Panc1 (cell line): ENCODE data around the gene YWHAH. TPM values are rescaled to one million over a fixed set of nuclear protein-coding genes. Genes with fewer than 3 reads are reported as not detected.

Source experiments
- ATAC-seq: fragments of 200-7000 bp; cut with Tn5 transposase; 2 replicates; pipeline ENCODE4 v1.9.1; 2020; ENCODE audit warnings: mild to moderate bottlenecking, moderate library complexity
- BruUV-seq: library from RNA; stranded (reverse); fragments of 400-500 nt; replicated peaks from 2 replicates; lab custom pipeline; 2021; lab: Mats Ljungman, UMichigan
- CTCF ChIA-PET: fragments of 300-600 bp; sonication (Branson Sonifier 250); formaldehyde crosslinking; loops from one replicate; lab custom pipeline; 2022; ENCODE audit warnings: antibody characterized with exemption; lab: Charles Lee
- POLR2A ChIA-PET: fragments of 300-600 bp; sonication (Branson Sonifier 250); formaldehyde crosslinking; loops from one replicate; lab custom pipeline; 2022; ENCODE audit warnings: antibody characterized with exemption; lab: Charles Lee
- DNase-seq: peaks from one replicate; pipeline ENCODE4 v3.0.0-alpha.2; 2010; ENCODE audit warnings: low read depth, low spot score
- H3K27ac ChIP-seq: 2 replicates; pipeline ENCODE4 v1.5.1; 2011; ENCODE audit warnings: mild to moderate bottlenecking, low read length, inconsistent platforms
- H3K27me3 ChIP-seq: fragments of 200-500 bp; sonication (Bioruptor generic); 2 replicates; pipeline ENCODE4 v1.6.0; 2014; ENCODE audit warnings: low read length, inconsistent platforms; ENCODE audit not compliant: control insufficient read depth, insufficient read depth
- H3K36me3 ChIP-seq: fragments of 200-500 bp; sonication (Bioruptor generic); 2 replicates; pipeline ENCODE4 v1.5.1; 2014; ENCODE audit warnings: inconsistent platforms, mild to moderate bottlenecking, low read length, moderate library complexity; ENCODE audit not compliant: control insufficient read depth, insufficient read depth
- H3K4me1 ChIP-seq: 2 replicates; pipeline ENCODE4 v1.5.1; 2011; ENCODE audit warnings: inconsistent platforms, mild to moderate bottlenecking, low read length, moderate library complexity; ENCODE audit not compliant: control insufficient read depth, insufficient read depth
- H3K4me3 ChIP-seq, 2 experiments: 2 replicates each; pipeline ENCODE4 v1.5.1; 2011 to 2012; ENCODE audit warnings: low read depth in 2 of 2, low read length in 2 of 2, mild to moderate bottlenecking in 2 of 2, inconsistent platforms in 1 of 2, moderate library complexity in 1 of 2
- H3K9me3 ChIP-seq: fragments of 200-500 bp; sonication (Bioruptor generic); 2 replicates; pipeline ENCODE4 v1.5.1; 2014; ENCODE audit warnings: low read depth, mild to moderate bottlenecking, inconsistent platforms, low read length, moderate library complexity; ENCODE audit not compliant: control insufficient read depth, insufficient read depth
- POLR2AphosphoS5 ChIP-seq: IDR thresholded peaks from 2 replicates; pipeline ENCODE4 v1.6.1; 2012; ENCODE audit warnings: mild to moderate bottlenecking, low read depth, low read length, moderate library complexity
- SIN3A ChIP-seq: IDR thresholded peaks from 2 replicates; pipeline ENCODE4 v1.6.1; 2012; ENCODE audit warnings: low read depth, mild to moderate bottlenecking, low read length, moderate library complexity, borderline replicate concordance; ENCODE audit not compliant: insufficient read depth
- TCF7L2 ChIP-seq: IDR thresholded peaks from 2 replicates; pipeline ENCODE4 v1.6.1; 2011; ENCODE audit warnings: mild to moderate bottlenecking, low read depth, low read length, inconsistent platforms
- in situ Hi-C: cut with HindIII; loops from 2 replicates; pipeline ENCODE4 v1.10.0; 2016; ENCODE audit warnings: low sequenced_read_pairs, low pct_unique_long_range_greater_than_20kb
- intact Hi-C: fragments of 100-400 bp; cut with micrococcal nuclease; formaldehyde crosslinking; loops from one replicate; pipeline ENCODE4 v1.10.0; 2022; ENCODE audit not compliant: unreplicated experiment
- total RNA-seq: library from RNA; stranded (reverse); gene quantifications from one replicate; pipeline ENCODE4 v1.2.1, GENCODE V29; 2021; ENCODE audit not compliant: unreplicated experiment
- TF ChIP-seq, protein P1 (sequence below): fragments of 450-650 bp; IDR thresholded peaks from 2 replicates; pipeline ENCODE4 v1.5.1; 2017; ENCODE audit warnings: mild to moderate bottlenecking
- TF ChIP-seq, protein P2 (sequence below), 2 experiments: IDR thresholded peaks; 2 replicates each; pipeline ENCODE4 v1.6.1; 2011 to 2012; ENCODE audit warnings: low read depth in 2 of 2, control low read depth in 1 of 2, low read length in 1 of 2, mild to moderate bottlenecking in 1 of 2, moderate library complexity in 1 of 2; ENCODE audit not compliant: insufficient read depth in 1 of 2

The YWHAH gene
- total RNA-seq, 1 experiment from 2014 or later = 138 TPM

DNA sequence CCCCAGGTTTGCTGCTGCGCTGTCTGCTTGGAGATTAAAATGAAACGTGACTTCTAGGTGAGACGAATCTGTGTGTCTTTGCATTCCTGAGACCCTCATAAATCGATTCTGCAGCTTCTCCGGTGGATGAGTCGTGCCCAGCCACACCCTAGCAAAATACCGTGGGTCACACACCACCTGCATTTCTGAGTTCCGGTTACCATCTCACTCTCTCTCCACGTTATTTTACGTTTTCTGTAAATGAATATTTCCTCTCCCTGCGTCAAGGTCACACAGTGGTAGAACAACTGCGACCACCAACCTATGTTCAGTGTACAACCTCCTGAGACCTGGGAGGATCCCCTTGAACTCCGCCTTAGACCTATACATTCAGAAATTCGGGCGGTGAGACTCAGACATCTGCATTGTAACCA lies 1.1 kb downstream of the YWHAH start:
- no TSS peak for BruUV-seq
- POLR2A ChIA-PET = no interaction called here
- DNase-seq (no peak), ATAC-seq (no peak)
- H3K27ac ChIP-seq = peak overlapping the region; percentile 90
- intact Hi-C loops (loop anchor here (10.0 kb wide), 1 partner anchor 281 kb away; the partner anchor contains the start of gene PISD), in situ Hi-C loops (no loop called here)
- H3K27me3 ChIP-seq = no peaks in the 10 kb centered on the region
- peaks cover 15% of the 10 kb centered on the region for H3K4me1 ChIP-seq
- CTCF ChIA-PET = no interaction called here
- no peaks in the 10 kb centered on the region for H3K9me3 ChIP-seq
- H3K36me3 ChIP-seq = peaks cover 18% of the 10 kb centered on the region
- TF ChIP-seq POLR2AphosphoS5 = no peak
- TF ChIP-seq TCF7L2 = no peak
- no peak for TF ChIP-seq SIN3A
- TF ChIP-seq, protein P1, sequence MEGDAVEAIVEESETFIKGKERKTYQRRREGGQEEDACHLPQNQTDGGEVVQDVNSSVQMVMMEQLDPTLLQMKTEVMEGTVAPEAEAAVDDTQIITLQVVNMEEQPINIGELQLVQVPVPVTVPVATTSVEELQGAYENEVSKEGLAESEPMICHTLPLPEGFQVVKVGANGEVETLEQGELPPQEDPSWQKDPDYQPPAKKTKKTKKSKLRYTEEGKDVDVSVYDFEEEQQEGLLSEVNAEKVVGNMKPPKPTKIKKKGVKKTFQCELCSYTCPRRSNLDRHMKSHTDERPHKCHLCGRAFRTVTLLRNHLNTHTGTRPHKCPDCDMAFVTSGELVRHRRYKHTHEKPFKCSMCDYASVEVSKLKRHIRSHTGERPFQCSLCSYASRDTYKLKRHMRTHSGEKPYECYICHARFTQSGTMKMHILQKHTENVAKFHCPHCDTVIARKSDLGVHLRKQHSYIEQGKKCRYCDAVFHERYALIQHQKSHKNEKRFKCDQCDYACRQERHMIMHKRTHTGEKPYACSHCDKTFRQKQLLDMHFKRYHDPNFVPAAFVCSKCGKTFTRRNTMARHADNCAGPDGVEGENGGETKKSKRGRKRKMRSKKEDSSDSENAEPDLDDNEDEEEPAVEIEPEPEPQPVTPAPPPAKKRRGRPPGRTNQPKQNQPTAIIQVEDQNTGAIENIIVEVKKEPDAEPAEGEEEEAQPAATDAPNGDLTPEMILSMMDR = no peak
- TF ChIP-seq, protein P2, sequence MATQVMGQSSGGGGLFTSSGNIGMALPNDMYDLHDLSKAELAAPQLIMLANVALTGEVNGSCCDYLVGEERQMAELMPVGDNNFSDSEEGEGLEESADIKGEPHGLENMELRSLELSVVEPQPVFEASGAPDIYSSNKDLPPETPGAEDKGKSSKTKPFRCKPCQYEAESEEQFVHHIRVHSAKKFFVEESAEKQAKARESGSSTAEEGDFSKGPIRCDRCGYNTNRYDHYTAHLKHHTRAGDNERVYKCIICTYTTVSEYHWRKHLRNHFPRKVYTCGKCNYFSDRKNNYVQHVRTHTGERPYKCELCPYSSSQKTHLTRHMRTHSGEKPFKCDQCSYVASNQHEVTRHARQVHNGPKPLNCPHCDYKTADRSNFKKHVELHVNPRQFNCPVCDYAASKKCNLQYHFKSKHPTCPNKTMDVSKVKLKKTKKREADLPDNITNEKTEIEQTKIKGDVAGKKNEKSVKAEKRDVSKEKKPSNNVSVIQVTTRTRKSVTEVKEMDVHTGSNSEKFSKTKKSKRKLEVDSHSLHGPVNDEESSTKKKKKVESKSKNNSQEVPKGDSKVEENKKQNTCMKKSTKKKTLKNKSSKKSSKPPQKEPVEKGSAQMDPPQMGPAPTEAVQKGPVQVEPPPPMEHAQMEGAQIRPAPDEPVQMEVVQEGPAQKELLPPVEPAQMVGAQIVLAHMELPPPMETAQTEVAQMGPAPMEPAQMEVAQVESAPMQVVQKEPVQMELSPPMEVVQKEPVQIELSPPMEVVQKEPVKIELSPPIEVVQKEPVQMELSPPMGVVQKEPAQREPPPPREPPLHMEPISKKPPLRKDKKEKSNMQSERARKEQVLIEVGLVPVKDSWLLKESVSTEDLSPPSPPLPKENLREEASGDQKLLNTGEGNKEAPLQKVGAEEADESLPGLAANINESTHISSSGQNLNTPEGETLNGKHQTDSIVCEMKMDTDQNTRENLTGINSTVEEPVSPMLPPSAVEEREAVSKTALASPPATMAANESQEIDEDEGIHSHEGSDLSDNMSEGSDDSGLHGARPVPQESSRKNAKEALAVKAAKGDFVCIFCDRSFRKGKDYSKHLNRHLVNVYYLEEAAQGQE (IDR thresholded peaks at IDR 0.05; ENCODE audit: insufficient read depth in 1 of 2, low read depth in 2 of 2, low read length in 1 of 2) = no peak
- H3K4me3 ChIP-seq = peak overlapping the region; percentile 78 to 91

DNA sequence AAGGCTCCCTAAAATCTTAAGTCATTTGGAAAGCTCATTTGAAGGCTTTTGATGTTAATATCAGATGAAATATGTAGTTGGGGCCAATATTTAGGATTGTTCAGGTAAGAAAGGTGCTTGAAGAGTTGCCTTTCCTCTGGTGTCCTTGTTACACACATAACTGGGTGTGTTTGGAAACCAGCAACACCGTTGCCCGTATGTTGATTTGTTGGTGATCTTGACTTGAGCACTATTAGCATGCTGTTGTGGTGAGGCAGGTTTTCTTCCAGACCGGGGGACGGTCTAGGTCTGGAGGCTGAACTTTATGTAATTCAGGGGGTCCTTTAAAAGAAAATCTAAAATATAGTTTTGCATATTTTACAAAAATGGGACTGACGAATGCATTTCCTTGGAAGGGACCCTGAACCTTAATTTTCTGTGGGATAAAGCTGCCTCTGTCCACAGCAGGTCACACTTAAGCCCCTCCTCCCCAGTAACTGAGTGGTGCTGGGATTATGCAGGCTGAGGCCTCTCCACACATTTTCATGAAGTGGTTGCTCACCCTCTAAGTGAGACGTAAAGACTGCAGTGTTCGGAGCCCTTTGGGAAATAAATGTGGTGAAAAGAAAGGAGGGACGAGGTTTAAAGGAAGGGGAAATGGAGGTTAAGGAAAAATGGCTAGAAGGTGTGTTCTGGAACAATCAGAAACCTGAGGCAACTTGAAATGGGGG lies 1.8 kb downstream of the YWHAH start:
- H3K36me3 ChIP-seq = peaks cover 18% of the 10 kb centered on the region
- H3K4me3 ChIP-seq = peak overlapping the region; percentile 78 to 91
- in situ Hi-C loops = no loop called here
- ChIA-PET CTCF (interaction anchor here (0.6 kb wide), 1 partner anchor 279 kb away, joined by 5 read pairs; no protein-coding TSS in a partner anchor), POLR2A (no interaction called here)
- no peak for TF ChIP-seq POLR2AphosphoS5
- TF ChIP-seq, protein P2 (IDR thresholded peaks at IDR 0.05; ENCODE audit: insufficient read depth in 1 of 2, low read depth in 2 of 2, low read length in 1 of 2) = no peak
- TF ChIP-seq SIN3A = no peak
- no peak for TF ChIP-seq TCF7L2
- TF ChIP-seq, protein P1 = no peak
- H3K27me3 ChIP-seq = no peaks in the 10 kb centered on the region
- no peaks in the 10 kb centered on the region for H3K9me3 ChIP-seq
- ATAC-seq (no peak), DNase-seq (no peak)
- intact Hi-C loops = loop anchor here (10.0 kb wide), 1 partner anchor 281 kb away; the partner anchor contains the start of gene PISD
- BruUV-seq = TSS peak; percentile 82
- peaks cover 16% of the 10 kb centered on the region for H3K4me1 ChIP-seq
- H3K27ac ChIP-seq = peak overlapping the region; percentile 90
